ENCODE measurements around the gene C2CD2. TPM values are rescaled to one million over a fixed set of nuclear protein-coding genes. Genes with fewer than 3 reads are reported as not detected.

Gene C2CD2
- total RNA-seq, 5 donors from 2014 or later (not counting 1 experiment from before 2014, with no cell fraction given): 7.7 to 15.0 (median 9.5) TPM

DNA sequence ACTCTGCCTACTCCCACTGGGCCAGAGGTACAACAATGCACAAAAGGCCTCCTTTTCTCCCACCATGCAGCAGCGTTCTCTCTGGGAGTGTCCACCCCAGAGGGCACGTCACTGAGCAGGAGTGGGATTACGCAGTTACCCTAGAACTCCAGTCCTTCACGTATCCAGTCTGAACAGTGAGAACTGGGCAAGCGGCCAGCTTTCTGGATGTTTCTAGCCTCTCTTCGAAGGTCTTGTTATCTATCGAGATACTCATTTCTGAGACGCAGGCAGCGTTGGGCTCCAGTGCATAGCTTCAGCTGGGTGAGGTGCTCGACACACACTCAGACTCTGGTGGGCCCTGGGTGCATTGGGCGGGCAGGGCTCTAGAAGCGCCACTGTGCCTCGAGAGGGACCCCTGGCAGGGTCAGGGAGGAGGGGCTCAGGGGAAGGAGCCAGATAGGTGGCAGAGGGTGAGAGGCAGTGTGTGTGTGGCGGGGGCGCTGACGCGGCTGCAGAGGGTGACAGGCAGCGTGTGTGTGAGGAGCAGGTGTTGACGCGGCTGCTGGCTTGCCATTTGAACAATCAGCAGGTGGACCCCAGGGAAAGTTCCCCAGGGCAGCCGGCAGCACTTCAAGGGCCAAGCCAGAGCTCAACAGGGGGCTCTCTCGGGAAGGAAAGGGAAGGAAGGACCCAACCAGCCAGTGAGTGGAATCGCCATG, 102.6 kb downstream of the C2CD2 start:
- ChIA-PET POLR2A (no interaction called here), CTCF (no interaction called here)
- no peaks in the 10 kb centered on the region for H3K9me3 ChIP-seq
- H3K27me3 ChIP-seq (replicated peaks in 1 of 2; ENCODE audit: control insufficient read depth in 2 of 2, extremely low read depth in 1 of 2, insufficient read depth in 2 of 2, low read length in 1 of 2): no peaks in the 10 kb centered on the region
- H3K36me3 ChIP-seq (ENCODE audit: control insufficient read depth in 2 of 2, extremely low read depth in 1 of 2, insufficient read depth in 1 of 2, low read length in 1 of 2): peaks cover 23 to 43% of the 10 kb centered on the region in 2 donors
- Mint-ChIP-seq H3K36me3 (peaks cover 27% of the 10 kb centered on the region), H3K27ac (no peak overlapping the region), H3K9me3 (no peaks in the 10 kb centered on the region), H3K4me1 (no peaks in the 10 kb centered on the region), H3K27me3 (no peaks in the 10 kb centered on the region), H3K4me3 (no peak overlapping the region)
- no peak overlapping the region for H3K27ac ChIP-seq (ENCODE audit: low read length)
- H3K4me3 ChIP-seq (ENCODE audit: control insufficient read depth in 1 of 2, extremely low read depth in 1 of 2, low read length in 1 of 2): no peak overlapping the region
- no peaks in the 10 kb centered on the region for H3K4me1 ChIP-seq (ENCODE audit: control insufficient read depth in 1 of 2, extremely low read depth in 1 of 2, insufficient read depth in 2 of 2, low read length in 2 of 2)
- DNase-seq (no peak), ATAC-seq (replicated peaks in 1 of 4) (no peak)
- 86% methylated on average over 19 of the region's 23 CpGs for WGBS (ENCODE audit: insufficient coverage)

DNA sequence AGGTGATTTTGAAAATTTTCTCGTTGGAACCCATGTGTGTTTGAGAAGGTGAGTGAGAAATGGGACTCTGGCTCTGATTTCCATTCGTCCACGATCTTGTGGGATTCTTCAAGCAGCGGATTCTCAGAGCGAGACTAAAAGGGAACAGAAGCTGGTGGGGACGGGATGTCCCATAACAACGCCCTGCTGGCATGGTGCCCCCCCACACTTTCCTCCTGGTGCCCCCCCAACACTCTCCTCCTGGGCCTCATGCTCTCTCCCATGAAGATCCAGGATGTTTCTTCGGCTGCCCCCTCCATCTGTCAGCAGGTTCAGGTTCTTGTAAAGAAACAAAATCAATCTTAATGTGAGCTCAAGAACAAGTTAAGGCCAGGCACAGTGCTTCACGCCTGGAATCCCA, 103.7 kb downstream of the C2CD2 start:
- Histone ChIP-seq H3K27ac (ENCODE audit: low read length) (no peak overlapping the region), H3K4me3 (ENCODE audit: control insufficient read depth in 1 of 2, extremely low read depth in 1 of 2, low read length in 1 of 2) (no peak overlapping the region), H3K4me1 (ENCODE audit: control insufficient read depth in 1 of 2, extremely low read depth in 1 of 2, insufficient read depth in 2 of 2, low read length in 2 of 2) (no peaks in the 10 kb centered on the region), H3K36me3 (ENCODE audit: control insufficient read depth in 2 of 2, extremely low read depth in 1 of 2, insufficient read depth in 1 of 2, low read length in 1 of 2) (peaks cover 23 to 43% of the 10 kb centered on the region in 2 donors), H3K27me3 (replicated peaks in 1 of 2; ENCODE audit: control insufficient read depth in 2 of 2, extremely low read depth in 1 of 2, insufficient read depth in 2 of 2, low read length in 1 of 2) (no peaks in the 10 kb centered on the region), H3K9me3 (no peaks in the 10 kb centered on the region)
- Mint-ChIP-seq H3K36me3 (peaks cover 29% of the 10 kb centered on the region), H3K27ac (no peak overlapping the region), H3K4me1 (no peaks in the 10 kb centered on the region), H3K4me3 (no peak overlapping the region), H3K27me3 (no peaks in the 10 kb centered on the region), H3K9me3 (no peaks in the 10 kb centered on the region)
- DNase-seq: no peak
- 100% methylated on average over 3 of the region's 9 CpGs for WGBS (ENCODE audit: insufficient coverage)
- CTCF ChIA-PET: no interaction called here
- POLR2A ChIA-PET: no interaction called here
- no peak for ATAC-seq (replicated peaks in 1 of 4)

DNA sequence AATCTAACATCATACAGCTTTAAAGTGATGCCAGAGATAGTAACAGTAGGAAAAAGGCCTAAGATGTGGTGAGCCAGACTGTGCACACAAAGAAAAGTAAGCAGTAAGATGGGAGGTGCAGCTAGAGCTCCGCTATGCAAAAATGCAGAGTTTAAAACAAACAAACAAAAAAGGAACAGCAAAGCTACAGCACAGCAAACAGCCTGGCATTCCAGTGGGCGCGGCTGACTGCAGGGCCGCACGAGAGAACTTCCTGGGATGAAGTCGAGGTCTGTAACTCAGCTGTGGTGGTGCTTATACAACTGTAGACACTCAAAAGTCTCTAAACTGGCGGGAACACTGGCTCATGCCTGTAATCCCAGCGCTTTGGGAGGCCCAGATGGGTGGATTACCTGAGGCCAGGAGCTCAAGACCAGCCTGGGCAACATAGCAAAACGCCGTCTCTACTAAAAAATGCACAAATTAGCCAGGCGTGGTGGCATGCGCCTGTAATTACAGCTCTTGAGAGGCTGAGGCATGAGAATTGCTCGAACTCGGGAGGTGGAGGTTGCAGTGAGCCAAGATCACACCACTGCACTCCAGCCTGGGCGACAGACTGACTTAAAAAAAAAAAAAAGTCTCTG, 104.7 kb downstream of the C2CD2 start:
- H3K27me3 ChIP-seq (replicated peaks in 1 of 2; ENCODE audit: control insufficient read depth in 2 of 2, extremely low read depth in 1 of 2, insufficient read depth in 2 of 2, low read length in 1 of 2): no peaks in the 10 kb centered on the region
- peaks cover 15 to 33% of the 10 kb centered on the region in 2 donors for H3K36me3 ChIP-seq (ENCODE audit: control insufficient read depth in 2 of 2, extremely low read depth in 1 of 2, insufficient read depth in 1 of 2, low read length in 1 of 2)
- no peaks in the 10 kb centered on the region for H3K4me1 Mint-ChIP-seq
- H3K36me3 Mint-ChIP-seq: peaks cover 21% of the 10 kb centered on the region
- CTCF ChIA-PET: no interaction called here
- no peak overlapping the region for H3K27ac Mint-ChIP-seq
- no peaks in the 10 kb centered on the region for H3K9me3 Mint-ChIP-seq
- WGBS (ENCODE audit: insufficient coverage): 82% methylated on average over 13 of the region's 15 CpGs
- no peaks in the 10 kb centered on the region for H3K9me3 ChIP-seq
- H3K4me3 Mint-ChIP-seq: no peak overlapping the region
- no peaks in the 10 kb centered on the region for H3K27me3 Mint-ChIP-seq
- no peak overlapping the region for H3K27ac ChIP-seq (ENCODE audit: low read length)
- ATAC-seq (replicated peaks in 1 of 4) (no peak), DNase-seq (no peak)
- POLR2A ChIA-PET: no interaction called here
- H3K4me3 ChIP-seq (ENCODE audit: control insufficient read depth in 1 of 2, extremely low read depth in 1 of 2, low read length in 1 of 2): no peak overlapping the region
- no peaks in the 10 kb centered on the region for H3K4me1 ChIP-seq (ENCODE audit: control insufficient read depth in 1 of 2, extremely low read depth in 1 of 2, insufficient read depth in 2 of 2, low read length in 2 of 2)

GRCh38 chr21:41848533-41848932, 105.3 kb downstream of the C2CD2 start:
- WGBS (ENCODE audit: insufficient coverage): no CpG with 5 or more reads among the region's 8 CpGs
- CTCF ChIA-PET: no interaction called here

DNA sequence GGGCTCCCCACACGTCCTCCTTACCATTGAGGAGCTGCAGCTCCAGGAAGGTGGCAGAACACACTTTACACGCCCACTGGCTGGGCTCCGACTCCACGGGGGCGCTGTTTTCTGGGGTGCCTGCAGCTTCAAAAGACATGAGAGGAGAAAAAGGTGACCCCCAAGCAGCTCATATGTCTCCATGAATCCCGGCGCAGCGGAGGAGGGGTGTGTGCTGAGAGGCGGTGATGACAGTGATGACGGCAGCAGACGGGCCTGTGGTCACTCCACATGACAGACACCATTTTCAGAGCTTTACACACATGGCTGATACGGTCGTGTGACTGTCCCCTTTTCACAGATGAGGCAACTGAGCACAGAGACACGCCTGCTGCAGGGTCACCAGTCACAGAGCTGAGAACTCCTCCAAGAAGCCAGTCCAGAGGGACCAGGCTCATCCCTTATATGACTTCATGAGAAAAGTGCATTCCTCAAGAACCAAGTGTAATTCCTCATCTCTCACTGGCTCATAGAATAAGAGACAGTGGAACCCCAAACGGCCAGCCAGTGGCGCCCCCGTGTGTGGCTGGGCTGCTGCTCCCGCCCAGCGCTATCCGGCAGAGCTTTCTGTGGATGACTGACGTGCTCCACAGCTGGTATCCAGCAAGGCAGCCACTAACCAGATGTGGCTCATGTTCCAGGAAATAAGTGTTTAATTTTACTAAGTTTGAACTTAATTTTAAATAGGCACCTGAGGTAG, 106.6 kb downstream of the C2CD2 start:
- POLR2A ChIA-PET: interaction anchor here in 1 of 2 donors (0.7 kb wide), 1 partner anchor 43 kb away, joined by 3 read pairs; no protein-coding TSS in a partner anchor

More at GRCh38 chr21:41848533-41848932, 105.3 kb downstream of the C2CD2 start:
- H3K4me3 ChIP-seq (ENCODE audit: control insufficient read depth in 1 of 2, extremely low read depth in 1 of 2, low read length in 1 of 2): no peak overlapping the region
- peaks cover 9 to 29% of the 10 kb centered on the region in 2 donors for H3K36me3 ChIP-seq (ENCODE audit: control insufficient read depth in 2 of 2, extremely low read depth in 1 of 2, insufficient read depth in 1 of 2, low read length in 1 of 2)
- no peaks in the 10 kb centered on the region for H3K9me3 Mint-ChIP-seq
- no peak overlapping the region for H3K4me3 Mint-ChIP-seq
- no peak overlapping the region for H3K27ac Mint-ChIP-seq
- DNase-seq (no peak), ATAC-seq (replicated peaks in 1 of 4) (no peak)
- H3K9me3 ChIP-seq: no peaks in the 10 kb centered on the region
- H3K27me3 Mint-ChIP-seq: no peaks in the 10 kb centered on the region
- H3K27ac ChIP-seq (ENCODE audit: low read length): no peak overlapping the region
- POLR2A ChIA-PET: no interaction called here
- no peaks in the 10 kb centered on the region for H3K4me1 ChIP-seq (ENCODE audit: control insufficient read depth in 1 of 2, extremely low read depth in 1 of 2, insufficient read depth in 2 of 2, low read length in 2 of 2)
- H3K4me1 Mint-ChIP-seq: no peaks in the 10 kb centered on the region
- H3K36me3 Mint-ChIP-seq: peaks cover 21% of the 10 kb centered on the region
- no peaks in the 10 kb centered on the region for H3K27me3 ChIP-seq (replicated peaks in 1 of 2; ENCODE audit: control insufficient read depth in 2 of 2, extremely low read depth in 1 of 2, insufficient read depth in 2 of 2, low read length in 1 of 2)

DNA sequence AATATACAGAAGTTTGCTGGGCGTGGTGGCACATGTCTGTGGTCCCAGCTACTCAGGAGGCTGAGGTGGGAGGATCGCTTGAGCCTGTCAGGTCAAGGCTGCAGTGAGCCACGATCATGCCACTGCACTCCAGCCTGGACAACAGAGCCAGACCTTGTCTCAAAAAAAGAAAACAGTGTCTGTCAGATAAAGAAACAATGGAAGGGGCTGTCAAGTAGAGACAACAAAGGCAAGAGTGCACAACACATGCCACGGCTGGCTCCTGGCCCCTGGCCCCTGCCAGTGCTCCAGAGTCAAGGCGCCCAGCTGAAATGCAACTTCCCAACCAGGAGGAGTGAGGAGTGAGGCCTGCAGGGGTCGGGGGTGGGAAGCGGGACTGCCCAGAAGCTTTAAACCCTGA, 107.3 kb downstream of the C2CD2 start:
- ATAC-seq (replicated peaks in 1 of 4) (no peak), DNase-seq (no peak)
- Mint-ChIP-seq H3K27ac (no peak overlapping the region), H3K36me3 (peaks cover 28% of the 10 kb centered on the region), H3K9me3 (peaks cover 0 to 1% (median 0%) of the 10 kb centered on the region in 3 donors), H3K4me3 (no peak overlapping the region), H3K4me1 (no peaks in the 10 kb centered on the region), H3K27me3 (no peaks in the 10 kb centered on the region)
- 99% methylated on average over 7 of the region's 7 CpGs for WGBS (ENCODE audit: insufficient coverage)
- Histone ChIP-seq H3K27me3 (replicated peaks in 1 of 2; ENCODE audit: control insufficient read depth in 2 of 2, extremely low read depth in 1 of 2, insufficient read depth in 2 of 2, low read length in 1 of 2) (no peaks in the 10 kb centered on the region), H3K36me3 (ENCODE audit: control insufficient read depth in 2 of 2, extremely low read depth in 1 of 2, insufficient read depth in 1 of 2, low read length in 1 of 2) (peaks cover 7 to 17% of the 10 kb centered on the region in 2 donors), H3K4me1 (ENCODE audit: control insufficient read depth in 1 of 2, extremely low read depth in 1 of 2, insufficient read depth in 2 of 2, low read length in 2 of 2) (no peaks in the 10 kb centered on the region), H3K9me3 (no peaks in the 10 kb centered on the region), H3K4me3 (ENCODE audit: control insufficient read depth in 1 of 2, extremely low read depth in 1 of 2, low read length in 1 of 2) (no peak overlapping the region), H3K27ac (ENCODE audit: low read length) (no peak overlapping the region)
- ChIA-PET POLR2A (interaction anchor here in 1 of 2 donors (0.7 kb wide), 1 partner anchor 44 kb away, joined by 3 read pairs; no protein-coding TSS in a partner anchor), CTCF (no interaction called here)

More for the DNA sequence above, 106.6 kb downstream of the C2CD2 start:
- H3K27me3 Mint-ChIP-seq: no peaks in the 10 kb centered on the region
- DNase-seq (no peak), ATAC-seq (replicated peaks in 1 of 4) (no peak)
- CTCF ChIA-PET: no interaction called here
- H3K27ac Mint-ChIP-seq: no peak overlapping the region
- H3K36me3 Mint-ChIP-seq: peaks cover 21% of the 10 kb centered on the region
- no peaks in the 10 kb centered on the region for H3K9me3 Mint-ChIP-seq
- Histone ChIP-seq H3K27ac (ENCODE audit: low read length) (no peak overlapping the region), H3K4me3 (ENCODE audit: control insufficient read depth in 1 of 2, extremely low read depth in 1 of 2, low read length in 1 of 2) (no peak overlapping the region), H3K27me3 (replicated peaks in 1 of 2; ENCODE audit: control insufficient read depth in 2 of 2, extremely low read depth in 1 of 2, insufficient read depth in 2 of 2, low read length in 1 of 2) (no peaks in the 10 kb centered on the region), H3K36me3 (ENCODE audit: control insufficient read depth in 2 of 2, extremely low read depth in 1 of 2, insufficient read depth in 1 of 2, low read length in 1 of 2) (peaks cover 7 to 20% of the 10 kb centered on the region in 2 donors), H3K9me3 (no peaks in the 10 kb centered on the region), H3K4me1 (ENCODE audit: control insufficient read depth in 1 of 2, extremely low read depth in 1 of 2, insufficient read depth in 2 of 2, low read length in 2 of 2) (no peaks in the 10 kb centered on the region)
- no peak overlapping the region for H3K4me3 Mint-ChIP-seq
- H3K4me1 Mint-ChIP-seq: no peaks in the 10 kb centered on the region
- WGBS (ENCODE audit: insufficient coverage): 88% methylated on average over 9 of the region's 21 CpGs

Data from T-cell (primary cell).